ENCODE data around the gene PPM1E. TPM values are rescaled to one million over a fixed set of nuclear protein-coding genes. Genes with fewer than 3 reads are reported as not detected.

Gene PPM1E
- total RNA-seq, 4 donors from 2014 or later: 0.24 to 3.0 TPM; not detected in 2

GRCh38 chr17:58899191-58899590 lies 143.5 kb downstream of the PPM1E start:
- no peak overlapping the region for H3K27ac ChIP-seq
- no peaks in the 10 kb centered on the region for H3K27me3 ChIP-seq
- intact Hi-C loops (cut with DNase I; ENCODE audit: low total_unique reads): no loop called here
- H3K9me3 ChIP-seq: no peaks in the 10 kb centered on the region
- no peak for DNase-seq
- no peak for TF ChIP-seq CTCF (IDR thresholded peaks at IDR 0.05)
- TF ChIP-seq POLR2A (IDR thresholded peaks at IDR 0.05): no peak
- no peaks in the 10 kb centered on the region for H3K4me1 ChIP-seq
- H3K4me3 ChIP-seq: no peak overlapping the region
- H3K36me3 ChIP-seq: no peaks in the 10 kb centered on the region

- no peak for DNase-seq
- intact Hi-C loops (cut with DNase I; ENCODE audit: low total_unique reads): no loop called here
- TF ChIP-seq CTCF (IDR thresholded peaks at IDR 0.05) (no peak), POLR2A (IDR thresholded peaks at IDR 0.05) (no peak)
- Histone ChIP-seq H3K9me3 (no peaks in the 10 kb centered on the region), H3K27me3 (no peaks in the 10 kb centered on the region), H3K4me1 (no peaks in the 10 kb centered on the region), H3K27ac (no peak overlapping the region), H3K4me3 (no peak overlapping the region), H3K36me3 (no peaks in the 10 kb centered on the region)
Observed at GRCh38 chr17:58902322-58902721, 146.7 kb downstream of the PPM1E start.

GRCh38 chr17:58911741-58912343 lies 156.2 kb downstream of the PPM1E start:
- Histone ChIP-seq H3K27ac (no peak overlapping the region), H3K36me3 (no peaks in the 10 kb centered on the region), H3K4me1 (no peaks in the 10 kb centered on the region), H3K4me3 (no peak overlapping the region), H3K9me3 (peaks cover 0 to 2% of the 10 kb centered on the region in 2 donors), H3K27me3 (no peaks in the 10 kb centered on the region)
- intact Hi-C loops (cut with DNase I; ENCODE audit: low total_unique reads): no loop called here
- TF ChIP-seq POLR2A (IDR thresholded peaks at IDR 0.05) (no peak), CTCF (IDR thresholded peaks at IDR 0.05) (no peak)
- DNase-seq: no peak

- Histone ChIP-seq H3K27me3 (no peaks in the 10 kb centered on the region), H3K36me3 (no peaks in the 10 kb centered on the region), H3K4me1 (no peaks in the 10 kb centered on the region), H3K27ac (no peak overlapping the region), H3K4me3 (no peak overlapping the region), H3K9me3 (peaks cover 0 to 2% of the 10 kb centered on the region in 2 donors)
- intact Hi-C loops (cut with DNase I; ENCODE audit: low total_unique reads): no loop called here
- no peak for TF ChIP-seq POLR2A (IDR thresholded peaks at IDR 0.05)
- TF ChIP-seq CTCF (IDR thresholded peaks at IDR 0.05): no peak
- DNase-seq: no peak
Observed at GRCh38 chr17:58913552-58913951, 157.9 kb downstream of the PPM1E start.

GRCh38 chr17:58913971-58914769 lies 158.5 kb downstream of the PPM1E start:
- no peak for DNase-seq
- H3K27ac ChIP-seq: no peak overlapping the region
- H3K4me1 ChIP-seq: no peaks in the 10 kb centered on the region
- H3K36me3 ChIP-seq: no peaks in the 10 kb centered on the region
- intact Hi-C loops (cut with DNase I; ENCODE audit: low total_unique reads): no loop called here
- TF ChIP-seq CTCF (IDR thresholded peaks at IDR 0.05): no peak
- TF ChIP-seq POLR2A (IDR thresholded peaks at IDR 0.05): no peak
- H3K4me3 ChIP-seq: no peak overlapping the region
- H3K27me3 ChIP-seq: no peaks in the 10 kb centered on the region
- H3K9me3 ChIP-seq: peaks cover 0 to 2% of the 10 kb centered on the region in 2 donors
